HTR-8/SVneo (cell line): Measurements from ENCODE around the gene CDYL2.

Experiments
- DNase-seq: peaks from one replicate; pipeline ENCODE4 v3.0.0; 2011; ENCODE audit warnings: low spot score, mixed read lengths; ENCODE audit not compliant: insufficient read length
- FAIRE-seq: peaks from 2 replicates; lab custom pipeline; 2011; peaks lifted over from hg19 to GRCh38; lab: Jason Lieb, UNC

Gene CDYL2, protein sequence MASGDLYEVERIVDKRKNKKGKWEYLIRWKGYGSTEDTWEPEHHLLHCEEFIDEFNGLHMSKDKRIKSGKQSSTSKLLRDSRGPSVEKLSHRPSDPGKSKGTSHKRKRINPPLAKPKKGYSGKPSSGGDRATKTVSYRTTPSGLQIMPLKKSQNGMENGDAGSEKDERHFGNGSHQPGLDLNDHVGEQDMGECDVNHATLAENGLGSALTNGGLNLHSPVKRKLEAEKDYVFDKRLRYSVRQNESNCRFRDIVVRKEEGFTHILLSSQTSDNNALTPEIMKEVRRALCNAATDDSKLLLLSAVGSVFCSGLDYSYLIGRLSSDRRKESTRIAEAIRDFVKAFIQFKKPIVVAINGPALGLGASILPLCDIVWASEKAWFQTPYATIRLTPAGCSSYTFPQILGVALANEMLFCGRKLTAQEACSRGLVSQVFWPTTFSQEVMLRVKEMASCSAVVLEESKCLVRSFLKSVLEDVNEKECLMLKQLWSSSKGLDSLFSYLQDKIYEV

DNA sequence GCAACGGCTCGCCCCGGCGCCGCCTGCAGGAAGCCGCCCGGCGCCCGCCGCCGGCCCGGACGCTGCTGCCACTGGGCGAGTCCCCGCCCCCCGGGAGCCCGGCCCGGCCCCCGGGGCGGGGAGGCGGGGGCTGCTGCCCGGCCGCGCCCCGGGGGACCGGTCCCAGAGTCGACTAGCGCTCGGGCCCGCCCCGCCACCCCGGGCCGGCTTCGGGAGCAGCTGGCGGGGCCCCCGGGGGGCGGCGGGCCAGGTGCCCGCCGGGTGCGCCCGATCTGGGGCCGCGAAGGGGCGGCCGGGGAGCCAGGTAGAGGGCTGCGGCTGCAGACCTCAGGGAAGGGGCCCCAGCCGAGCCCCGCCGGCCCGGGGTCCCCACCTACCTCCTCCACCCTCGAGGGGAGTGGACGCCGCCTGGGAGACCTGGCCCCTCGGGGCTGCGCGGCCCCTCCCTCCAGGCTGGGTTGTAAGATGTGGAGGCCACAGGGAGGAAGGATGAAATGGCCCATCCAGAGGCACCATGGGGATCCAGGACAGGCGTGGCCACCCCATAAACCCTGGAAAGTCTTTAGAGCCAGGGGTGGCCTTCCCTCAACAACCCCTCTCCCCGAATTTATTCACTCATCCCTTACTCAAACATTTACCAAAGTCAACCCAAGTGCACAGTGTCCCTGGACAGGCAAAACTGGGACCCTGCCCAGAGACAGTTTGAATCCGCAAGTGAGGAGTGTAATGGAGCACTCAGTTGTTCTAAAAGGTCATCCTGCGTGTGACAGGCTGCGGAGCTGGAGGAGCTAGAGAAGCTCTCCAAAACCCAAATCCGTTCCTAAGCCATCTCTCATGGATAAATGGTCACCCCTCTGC is at the start of gene CDYL2:
CDYL2 (minus strand) TSS at position 73 of the 858 bp plus-strand sequence. CDS start 425 bp downstream, outside the sequence.
- DNase-seq (peak; percentile 54), FAIRE-seq (no peak)

GRCh38 chr16:80852261-80852872 is 48.0 kb upstream of the CDYL2 start:
- no peak for FAIRE-seq
- DNase-seq = peak; percentile 23

- no peak for FAIRE-seq
- DNase-seq = no peak
Observed at GRCh38 chr16:80851831-80852230, 47.4 kb upstream of the CDYL2 start.

GRCh38 chr16:80850757-80851156 is 46.4 kb upstream of the CDYL2 start:
- DNase-seq (no peak), FAIRE-seq (no peak)

DNA sequence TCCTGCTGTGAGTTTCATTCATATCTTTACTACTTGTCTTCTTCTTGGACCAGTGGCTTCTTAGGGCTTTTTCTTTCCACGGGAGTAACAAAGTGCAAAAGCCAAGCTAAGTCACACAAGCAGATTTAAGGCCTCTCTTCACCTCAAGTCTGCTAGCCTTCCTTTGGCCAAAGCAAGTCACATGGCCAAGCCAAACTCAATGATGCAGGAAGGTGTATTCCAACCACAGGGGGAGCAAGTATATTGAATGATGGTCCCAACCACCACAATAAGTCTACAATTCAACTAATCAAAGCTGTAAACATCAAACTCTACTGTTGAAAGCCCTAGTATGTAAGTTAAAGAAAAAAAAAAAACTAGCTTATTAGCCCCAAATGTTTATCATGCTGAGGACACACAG is 44.5 kb upstream of the CDYL2 start:
- no peak for DNase-seq
- FAIRE-seq = no peak

DNA sequence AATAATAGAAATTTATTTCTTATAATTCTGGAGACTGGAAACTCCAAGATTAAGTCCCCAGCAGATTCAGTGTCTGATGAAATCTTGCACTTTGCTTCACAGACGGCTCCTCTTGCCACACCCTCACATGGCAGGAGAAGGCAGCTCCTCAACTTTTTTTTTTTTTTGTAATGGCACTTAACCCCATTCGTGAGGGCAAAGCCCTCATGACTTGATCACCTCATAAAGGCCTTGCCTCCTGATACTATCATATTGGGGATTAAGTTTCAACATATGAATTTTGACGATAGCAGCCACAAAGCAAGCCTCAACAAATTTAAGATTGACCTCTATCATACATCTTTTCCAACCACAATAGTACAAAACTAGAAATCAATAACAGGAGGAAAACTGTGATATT is 42.3 kb upstream of the CDYL2 start:
- no peak for DNase-seq
- no peak for FAIRE-seq

DNA sequence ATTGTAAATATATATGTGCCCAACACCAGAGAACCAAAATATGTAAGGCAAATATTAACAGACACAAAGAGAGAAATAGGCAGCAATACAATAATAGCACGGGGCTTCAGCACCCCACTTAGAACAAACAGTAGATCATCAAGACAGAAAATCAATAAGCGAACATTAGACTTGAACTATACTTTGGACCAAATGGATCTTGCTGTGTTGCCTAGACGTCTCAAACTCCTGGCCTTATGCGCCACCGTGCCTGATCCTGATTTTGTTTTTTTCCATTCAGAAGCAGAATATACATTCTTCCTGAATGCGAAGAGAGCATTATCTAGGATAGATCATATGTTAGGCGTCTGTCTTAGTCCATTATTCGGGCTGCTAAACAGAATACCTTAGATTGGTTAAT is 41.9 kb upstream of the CDYL2 start:
- DNase-seq = no peak

GRCh38 chr16:80844395-80844794 is 40.0 kb upstream of the CDYL2 start:
- FAIRE-seq (no peak), DNase-seq (no peak)

More for the DNA sequence above, 41.9 kb upstream of the CDYL2 start:
- no peak for FAIRE-seq

- DNase-seq = no peak
- FAIRE-seq = no peak
Observed at GRCh38 chr16:80841231-80841630, 36.8 kb upstream of the CDYL2 start.

GRCh38 chr16:80837533-80838147 is 33.2 kb upstream of the CDYL2 start:
- DNase-seq (no peak), FAIRE-seq (no peak)

DNA sequence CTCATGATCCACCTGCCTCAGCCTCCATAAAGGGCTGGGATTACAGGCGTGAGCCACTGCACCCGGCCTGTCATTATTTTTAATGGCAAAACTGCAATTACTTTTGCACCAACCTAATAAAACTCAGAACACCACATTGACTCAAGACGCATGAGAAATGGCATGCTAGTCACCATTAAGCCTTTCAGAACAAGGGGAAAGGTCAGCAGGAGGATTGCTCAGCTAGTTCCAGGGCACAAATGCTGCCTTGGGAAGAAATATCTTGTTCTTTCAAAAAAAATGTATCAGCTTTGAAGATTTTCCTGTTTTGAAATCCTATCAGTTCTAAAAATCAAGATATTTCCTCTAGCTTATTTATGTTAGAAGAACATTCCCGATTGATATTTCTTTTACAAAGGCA is 32.4 kb upstream of the CDYL2 start:
- FAIRE-seq = no peak

DNA sequence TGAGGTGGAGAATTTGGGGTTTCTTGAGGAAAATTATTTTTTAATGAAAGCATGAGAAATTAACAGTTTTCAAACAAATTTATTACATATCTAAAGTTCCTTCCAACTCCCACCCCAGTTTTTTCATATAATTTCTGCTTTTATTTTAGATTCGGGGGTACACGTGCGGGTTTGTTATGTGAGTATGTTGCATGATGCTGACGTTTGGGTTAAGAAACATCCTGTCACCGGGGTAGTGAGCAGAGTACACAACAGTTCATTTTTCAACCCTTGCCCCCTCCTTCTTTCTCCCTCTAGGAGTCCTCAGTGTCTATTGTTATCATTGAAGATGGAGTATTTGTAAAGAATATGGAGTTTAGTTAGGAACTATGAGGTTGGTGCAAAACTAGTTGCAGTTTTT is 31.8 kb upstream of the CDYL2 start:
- no peak for DNase-seq
- no peak for FAIRE-seq

More for the DNA sequence above, 32.4 kb upstream of the CDYL2 start:
- DNase-seq = no peak

GRCh38 chr16:80831039-80831438 is 26.6 kb upstream of the CDYL2 start:
- FAIRE-seq (no peak), DNase-seq (no peak)

DNA sequence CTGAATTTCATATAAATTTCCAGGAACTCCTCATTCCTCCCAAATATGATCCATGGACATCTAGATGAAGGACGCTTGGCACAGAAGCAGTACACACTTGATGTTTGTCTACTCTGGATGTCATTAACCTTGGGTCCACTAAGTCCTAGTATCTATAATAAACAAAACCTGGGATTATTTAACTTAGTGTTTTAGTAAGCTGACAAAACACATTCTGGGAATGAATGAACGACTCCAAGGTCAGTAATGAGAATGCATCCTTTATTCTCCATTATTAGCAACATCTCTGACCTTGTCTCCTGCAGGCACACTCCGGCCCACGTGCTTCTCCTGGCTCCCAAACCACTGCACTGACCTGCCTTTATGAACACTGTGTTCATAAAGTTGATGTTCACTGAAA is 24.1 kb upstream of the CDYL2 start:
- FAIRE-seq (no peak), DNase-seq (no peak)

GRCh38 chr16:80827007-80827406 is 22.6 kb upstream of the CDYL2 start:
- DNase-seq (no peak), FAIRE-seq (no peak)

- no peak for DNase-seq
- no peak for FAIRE-seq
Observed at GRCh38 chr16:80825365-80825758, 21.0 kb upstream of the CDYL2 start.

- DNase-seq (peak; percentile 51), FAIRE-seq (no peak)
Observed at GRCh38 chr16:80824623-80825364, 20.4 kb upstream of the CDYL2 start.

DNA sequence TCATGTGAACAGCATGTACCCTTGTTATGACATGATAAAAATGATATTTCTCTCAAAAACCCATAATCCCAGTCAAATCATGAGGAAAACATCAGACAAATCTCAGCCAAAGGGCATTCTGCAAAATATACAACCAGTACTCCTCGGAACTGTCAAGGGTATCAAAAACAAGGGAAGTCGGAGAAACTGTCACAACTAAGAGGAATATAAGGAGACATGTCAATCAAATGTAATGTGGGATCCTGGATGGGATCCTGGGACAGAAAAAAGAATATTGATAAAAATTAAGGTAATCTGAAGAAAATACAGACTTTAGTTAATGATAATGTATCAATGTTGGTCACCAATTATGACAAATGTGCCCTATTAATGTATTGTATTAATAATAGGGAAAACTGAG is 15.6 kb upstream of the CDYL2 start:
- DNase-seq (no peak), FAIRE-seq (no peak)

GRCh38 chr16:80816356-80816755 is 12.0 kb upstream of the CDYL2 start:
- no peak for FAIRE-seq
- no peak for DNase-seq
